Vagina (tissue), 2 donors: Measurements from ENCODE around the gene SEMA6D. TPM values are rescaled to one million over a fixed set of nuclear protein-coding genes. Genes with fewer than 3 reads are reported as not detected.

Experiments
- DNase-seq, 2 donors: peaks; one replicate each; pipeline ENCODE4 v3.0.0-alpha.2; 2017; ENCODE audit errors: extremely low spot score in 2 of 2
- H3K27ac ChIP-seq: fragments of 200-600 bp; sonication (generic); one replicate; pipeline ENCODE4 v1.5.1; 2019
- H3K27me3 ChIP-seq: fragments of 200-600 bp; sonication (generic); one replicate; pipeline ENCODE4 v1.5.1; 2019
- H3K36me3 ChIP-seq, 2 donors: fragments of 200-600 bp; sonication (generic); one replicate each; pipeline ENCODE4 v1.5.1; 2017 to 2019
- H3K4me1 ChIP-seq: fragments of 200-600 bp; sonication (generic); one replicate; pipeline ENCODE4 v1.5.1; 2019
- H3K4me3 ChIP-seq, 2 donors: fragments of 200-600 bp; sonication (generic); 1 replicate in 1 of 2; 2 replicates in 1 of 2; pipeline ENCODE4 v1.5.1; 2016 to 2019
- H3K9me3 ChIP-seq: fragments of 200-600 bp; sonication (generic); one replicate; pipeline ENCODE4 v1.5.1; 2019
- POLR2A ChIP-seq, 2 donors: fragments of 450-650 bp; IDR thresholded peaks; one replicate each; pipeline ENCODE4 v1.6.1; 2017; ENCODE audit warnings: antibody characterized with exemption in 2 of 2, mild to moderate bottlenecking in 2 of 2, moderate library complexity in 2 of 2
- POLR2AphosphoS5 ChIP-seq, 2 donors: sonication (generic); formaldehyde crosslinking; IDR thresholded peaks; one replicate each; pipeline ENCODE4 v1.9.0; 2017; ENCODE audit warnings: antibody characterized with exemption in 2 of 2, mild to moderate bottlenecking in 2 of 2, low read depth in 1 of 2; ENCODE audit not compliant: insufficient read depth in 1 of 2
- intact Hi-C: fragments of 100-400 bp; cut with DNase I; formaldehyde crosslinking; loops from one replicate; pipeline ENCODE4 v1.15.1; 2023
- total RNA-seq: library from RNA; depleted of rRNA; stranded (reverse); fragments of >200 nt; gene quantifications from one replicate; pipeline ENCODE4 v1.2.3, GENCODE V29; 2016
- TF ChIP-seq, protein P1 (sequence below), 3 experiments: fragments of 450-650 bp in 2 of 3; fragments of 200-600 bp in 1 of 3; sonication (generic) in 1 of 3; IDR thresholded peaks; one replicate each; pipeline ENCODE4 v1.5.1; 2017 to 2019; ENCODE audit warnings: antibody characterized with exemption in 3 of 3, mild to moderate bottlenecking in 2 of 3, moderate library complexity in 2 of 3

The SEMA6D gene
- total RNA-seq, 1 donor from 2014 or later = 34.9 TPM

DNA sequence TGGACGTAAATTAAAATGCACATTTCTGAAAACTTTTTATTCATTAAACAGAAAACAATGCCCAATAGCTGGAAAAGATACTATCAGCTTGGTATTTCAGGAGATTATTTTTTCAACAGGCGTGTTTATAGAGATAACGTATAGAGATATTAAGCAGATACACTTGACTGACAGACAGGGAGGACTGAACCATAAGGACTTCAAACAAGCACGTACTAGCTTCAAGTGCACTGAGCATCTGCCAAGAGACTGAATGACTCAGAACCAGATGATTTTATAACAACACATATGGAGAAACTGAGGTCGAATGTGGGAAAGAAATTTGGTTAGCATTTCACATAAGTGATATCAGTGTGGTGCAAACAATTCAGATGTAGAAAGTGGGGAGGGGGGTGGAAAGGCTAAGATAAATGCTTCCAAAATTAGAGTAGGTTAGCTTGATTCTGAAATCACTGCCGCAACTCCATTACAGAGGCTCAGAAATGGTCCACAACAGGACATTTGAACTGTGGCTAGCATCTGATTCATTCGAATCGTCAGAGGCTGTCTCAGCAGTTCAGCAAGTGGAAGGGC, 103.5 kb downstream of the SEMA6D start:
- H3K4me3 ChIP-seq = no peak overlapping the region
- intact Hi-C loops = no loop called here
- H3K36me3 ChIP-seq = no peaks in the 10 kb centered on the region
- H3K4me1 ChIP-seq = peaks cover 32% of the 10 kb centered on the region
- TF ChIP-seq, protein P1, sequence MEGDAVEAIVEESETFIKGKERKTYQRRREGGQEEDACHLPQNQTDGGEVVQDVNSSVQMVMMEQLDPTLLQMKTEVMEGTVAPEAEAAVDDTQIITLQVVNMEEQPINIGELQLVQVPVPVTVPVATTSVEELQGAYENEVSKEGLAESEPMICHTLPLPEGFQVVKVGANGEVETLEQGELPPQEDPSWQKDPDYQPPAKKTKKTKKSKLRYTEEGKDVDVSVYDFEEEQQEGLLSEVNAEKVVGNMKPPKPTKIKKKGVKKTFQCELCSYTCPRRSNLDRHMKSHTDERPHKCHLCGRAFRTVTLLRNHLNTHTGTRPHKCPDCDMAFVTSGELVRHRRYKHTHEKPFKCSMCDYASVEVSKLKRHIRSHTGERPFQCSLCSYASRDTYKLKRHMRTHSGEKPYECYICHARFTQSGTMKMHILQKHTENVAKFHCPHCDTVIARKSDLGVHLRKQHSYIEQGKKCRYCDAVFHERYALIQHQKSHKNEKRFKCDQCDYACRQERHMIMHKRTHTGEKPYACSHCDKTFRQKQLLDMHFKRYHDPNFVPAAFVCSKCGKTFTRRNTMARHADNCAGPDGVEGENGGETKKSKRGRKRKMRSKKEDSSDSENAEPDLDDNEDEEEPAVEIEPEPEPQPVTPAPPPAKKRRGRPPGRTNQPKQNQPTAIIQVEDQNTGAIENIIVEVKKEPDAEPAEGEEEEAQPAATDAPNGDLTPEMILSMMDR (IDR thresholded peaks at IDR 0.05) = no peak
- no peak for TF ChIP-seq POLR2A (IDR thresholded peaks at IDR 0.05)
- peak in 1 of 2 donors; percentile 64 for TF ChIP-seq POLR2AphosphoS5 (IDR thresholded peaks at IDR 0.05; ENCODE audit: insufficient read depth in 1 of 2, low read depth in 1 of 2)
- no peak for DNase-seq
- H3K9me3 ChIP-seq = no peaks in the 10 kb centered on the region
- no peaks in the 10 kb centered on the region for H3K27me3 ChIP-seq
- H3K27ac ChIP-seq = peak overlapping the region; percentile 42

GRCh38 chr15:47822048-47822447, 104.7 kb downstream of the SEMA6D start:
- no peak for TF ChIP-seq POLR2A (IDR thresholded peaks at IDR 0.05)
- no peak for DNase-seq
- Histone ChIP-seq H3K27me3 (no peaks in the 10 kb centered on the region), H3K9me3 (no peaks in the 10 kb centered on the region), H3K4me1 (peaks cover 32% of the 10 kb centered on the region), H3K36me3 (no peaks in the 10 kb centered on the region), H3K4me3 (no peak overlapping the region), H3K27ac (peak overlapping the region; percentile 42)
- intact Hi-C loops = no loop called here
